ENCODE measurements around the gene DNAAF1.
A peak's percentile ranks its signal among the peaks of the same experiment; 100 is the strongest.
"Not testable (repeated sequence)": the region's sequence is repeated elsewhere in the genome, so short reads cannot be mapped to it uniquely, and the experiment has no call there.

DNAAF1 gene

GRCh38 chr16:84144859-84145639 lies at the start of gene DNAAF1, which contains the start of gene HSDL1:
TSS of gene DNAAF1 (plus strand) at chr16:84145308. CDS start at chr16:84145441, 133 bp downstream.
TSS of gene HSDL1 (minus strand) at chr16:84145177. CDS start at chr16:84131321, 13,856 bp downstream.
- peak; percentile 94 for DNase-seq

GRCh38 chr16:84095466-84095865 lies 49.6 kb upstream of the DNAAF1 start:
- no peak for DNase-seq

GRCh38 chr16:84096447-84097005 lies 48.6 kb upstream of the DNAAF1 start:
- no peak for DNase-seq

GRCh38 chr16:84098939-84099338 lies 46.2 kb upstream of the DNAAF1 start:
- DNase-seq: no peak

GRCh38 chr16:84103678-84104077 lies 41.4 kb upstream of the DNAAF1 start:
- no peak for DNase-seq

- DNase-seq: no peak
These were observed 40.9 kb upstream of the DNAAF1 start for GRCh38 chr16:84104231-84104630.

- no peak for DNase-seq
These were observed 39.8 kb upstream of the DNAAF1 start for GRCh38 chr16:84105301-84105815.

GRCh38 chr16:84105948-84106740 lies 39.0 kb upstream of the DNAAF1 start:
- DNase-seq: peak; percentile 69

- no peak for DNase-seq
These were observed 37.2 kb upstream of the DNAAF1 start for GRCh38 chr16:84107921-84108320.

- DNase-seq: no peak
These were observed 35.3 kb upstream of the DNAAF1 start for GRCh38 chr16:84109598-84110335.

GRCh38 chr16:84110527-84110926 lies 34.6 kb upstream of the DNAAF1 start:
- no peak for DNase-seq

GRCh38 chr16:84111525-84111924 lies 33.6 kb upstream of the DNAAF1 start:
- no peak for DNase-seq

- not testable (repeated sequence) for DNase-seq
These were observed 33.2 kb upstream of the DNAAF1 start for GRCh38 chr16:84111949-84112348.

- no peak for DNase-seq
These were observed 29.0 kb upstream of the DNAAF1 start for GRCh38 chr16:84115919-84116719.

- DNase-seq: peak; percentile 99
These were observed 28.2 kb upstream of the DNAAF1 start, which contains the start of gene MBTPS1 for GRCh38 chr16:84116720-84117493. TSS of gene MBTPS1 (minus strand) at chr16:84116942. CDS start at chr16:84101783, 15,159 bp downstream.

GRCh38 chr16:84117494-84117843 lies 27.6 kb upstream of the DNAAF1 start:
- no peak for DNase-seq

- DNase-seq: not testable (repeated sequence)
These were observed 26.8 kb upstream of the DNAAF1 start for GRCh38 chr16:84118315-84118714.

GRCh38 chr16:84119368-84119767 lies 25.7 kb upstream of the DNAAF1 start:
- no peak for DNase-seq

GRCh38 chr16:84120023-84120422 lies 25.1 kb upstream of the DNAAF1 start:
- DNase-seq: no peak

GRCh38 chr16:84121007-84121406 lies 24.1 kb upstream of the DNAAF1 start:
- no peak for DNase-seq

All from islet precursor cell (in vitro differentiated cells).